HEK293 (cell line): Measurements from ENCODE around the gene CLPTM1.

Experiments used
- FEZF1 ChIP-seq: fragments of 450-650 bp; formaldehyde crosslinking; IDR thresholded peaks from 2 replicates; pipeline ENCODE4 v1.5.1; 2016; ENCODE audit warnings: missing biosample characterization, missing genetic modification characterization
- GFI1B ChIP-seq: fragments of 450-650 bp; formaldehyde crosslinking; IDR thresholded peaks from 2 replicates; pipeline ENCODE4 v1.5.1; 2016; ENCODE audit warnings: missing biosample characterization, missing genetic modification characterization
- KLF10 ChIP-seq: fragments of 450-650 bp; IDR thresholded peaks from 2 replicates; pipeline ENCODE4 v1.5.1; 2018; ENCODE audit warnings: missing biosample characterization, mild to moderate bottlenecking, missing genetic modification characterization
- KLF9 ChIP-seq: fragments of 450-650 bp; formaldehyde crosslinking; IDR thresholded peaks from 2 replicates; pipeline ENCODE4 v1.5.1; 2016; ENCODE audit warnings: missing biosample characterization, missing genetic modification characterization, low read depth
- SETDB1 ChIP-seq: IDR thresholded peaks from one replicate; pipeline ENCODE4 v1.6.1; 2017; ENCODE audit warnings: mild to moderate bottlenecking, low read length, moderate library complexity, mixed read lengths; ENCODE audit not compliant: insufficient read length
- TCF7L2 ChIP-seq: IDR thresholded peaks from 2 replicates; pipeline ENCODE4 v1.6.1; 2011; ENCODE audit warnings: low read depth, mild to moderate bottlenecking, inconsistent platforms, low read length, moderate library complexity, borderline replicate concordance
- TRIM28 ChIP-seq: IDR thresholded peaks from 2 replicates; pipeline ENCODE4 v1.6.1; 2011; ENCODE audit warnings: low read length, control low read depth, borderline replicate concordance
- ZBTB17 ChIP-seq: fragments of 450-650 bp; formaldehyde crosslinking; IDR thresholded peaks from 2 replicates; pipeline ENCODE4 v1.5.1; 2016; ENCODE audit warnings: missing biosample characterization, missing genetic modification characterization
- ZEB2 ChIP-seq: fragments of 450-650 bp; formaldehyde crosslinking; IDR thresholded peaks from 2 replicates; pipeline ENCODE4 v1.5.1; 2016; ENCODE audit warnings: missing biosample characterization, missing genetic modification characterization
- ZNF10 ChIP-seq: fragments of 450-650 bp; formaldehyde crosslinking; IDR thresholded peaks from 2 replicates; pipeline ENCODE4 v1.5.1; 2017; ENCODE audit warnings: missing biosample characterization, missing genetic modification characterization
- ZNF155 ChIP-seq: fragments of 450-650 bp; formaldehyde crosslinking; IDR thresholded peaks from 2 replicates; pipeline ENCODE4 v1.5.1; 2016; ENCODE audit warnings: missing biosample characterization, missing genetic modification characterization
- ZNF16 ChIP-seq: fragments of 450-650 bp; formaldehyde crosslinking; IDR thresholded peaks from 2 replicates; pipeline ENCODE4 v1.5.1; 2016; ENCODE audit warnings: low read depth, missing biosample characterization, missing genetic modification characterization
- ZNF2 ChIP-seq: fragments of 450-650 bp; formaldehyde crosslinking; IDR thresholded peaks from 2 replicates; pipeline ENCODE4 v1.5.1; 2016; ENCODE audit warnings: missing biosample characterization, missing genetic modification characterization
- ZNF23 ChIP-seq: fragments of 450-650 bp; formaldehyde crosslinking; IDR thresholded peaks from 2 replicates; pipeline ENCODE4 v1.5.1; 2016; ENCODE audit warnings: missing biosample characterization, missing genetic modification characterization, borderline replicate concordance
- ZNF354C ChIP-seq: fragments of 450-650 bp; formaldehyde crosslinking; IDR thresholded peaks from 2 replicates; pipeline ENCODE4 v1.5.1; 2016; ENCODE audit warnings: missing biosample characterization, missing genetic modification characterization, low read depth, borderline replicate concordance
- ZNF394 ChIP-seq: fragments of 450-650 bp; formaldehyde crosslinking; IDR thresholded peaks from 2 replicates; pipeline ENCODE4 v1.5.1; 2016; ENCODE audit warnings: missing biosample characterization, missing genetic modification characterization, mild to moderate bottlenecking, moderate library complexity, borderline replicate concordance
- ZNF416 ChIP-seq: fragments of 450-650 bp; formaldehyde crosslinking; IDR thresholded peaks from 2 replicates; pipeline ENCODE4 v1.5.1; 2016; ENCODE audit warnings: missing biosample characterization, missing genetic modification characterization
- ZNF501 ChIP-seq: fragments of 450-650 bp; formaldehyde crosslinking; IDR thresholded peaks from 2 replicates; pipeline ENCODE4 v1.5.1; 2016; ENCODE audit warnings: missing biosample characterization, missing genetic modification characterization
- ZNF514 ChIP-seq: fragments of 450-650 bp; formaldehyde crosslinking; IDR thresholded peaks from 2 replicates; pipeline ENCODE4 v1.5.1; 2016; ENCODE audit warnings: missing biosample characterization, missing genetic modification characterization
- ZNF777 ChIP-seq: fragments of 450-650 bp; formaldehyde crosslinking; IDR thresholded peaks from 2 replicates; pipeline ENCODE4 v1.5.1; 2017; ENCODE audit warnings: missing biosample characterization, missing genetic modification characterization, borderline replicate concordance
- ZNF830 ChIP-seq: fragments of 450-650 bp; IDR thresholded peaks from 2 replicates; pipeline ENCODE4 v1.5.0; 2018; ENCODE audit warnings: missing biosample characterization, missing genetic modification characterization, low read depth, mild to moderate bottlenecking, moderate library complexity
- ZSCAN23 ChIP-seq: fragments of 450-650 bp; formaldehyde crosslinking; IDR thresholded peaks from 2 replicates; pipeline ENCODE4 v1.5.1; 2016; ENCODE audit warnings: missing biosample characterization, missing genetic modification characterization
- TF ChIP-seq, protein P1 (sequence below): fragments of 450-650 bp; formaldehyde crosslinking; IDR thresholded peaks from 2 replicates; pipeline ENCODE4 v1.5.1; 2017; ENCODE audit warnings: missing biosample characterization, mild to moderate bottlenecking, missing genetic modification characterization, moderate library complexity
- TF ChIP-seq, protein P2 (sequence below): fragments of 450-650 bp; formaldehyde crosslinking; IDR thresholded peaks from 2 replicates; pipeline ENCODE4 v1.5.1; 2016; ENCODE audit warnings: missing biosample characterization, missing genetic modification characterization
- TF ChIP-seq, protein P3 (sequence below): fragments of 450-650 bp; formaldehyde crosslinking; IDR thresholded peaks from 2 replicates; pipeline ENCODE4 v1.5.1; 2017; ENCODE audit warnings: missing biosample characterization, missing genetic modification characterization
- TF ChIP-seq, protein P4 (sequence below): fragments of 450-650 bp; formaldehyde crosslinking; IDR thresholded peaks from 2 replicates; pipeline ENCODE4 v1.5.1; 2017; ENCODE audit warnings: missing biosample characterization, missing genetic modification characterization
- TF ChIP-seq, protein P5 (sequence below): fragments of 450-650 bp; formaldehyde crosslinking; IDR thresholded peaks from 2 replicates; pipeline ENCODE4 v1.5.0; 2017; ENCODE audit warnings: missing biosample characterization, missing genetic modification characterization, borderline replicate concordance
- TF ChIP-seq, protein P6 (sequence below): fragments of 450-650 bp; formaldehyde crosslinking; IDR thresholded peaks from 2 replicates; pipeline ENCODE4 v1.5.1; 2016; ENCODE audit warnings: missing biosample characterization, missing genetic modification characterization, low read depth

CLPTM1 gene

DNA sequence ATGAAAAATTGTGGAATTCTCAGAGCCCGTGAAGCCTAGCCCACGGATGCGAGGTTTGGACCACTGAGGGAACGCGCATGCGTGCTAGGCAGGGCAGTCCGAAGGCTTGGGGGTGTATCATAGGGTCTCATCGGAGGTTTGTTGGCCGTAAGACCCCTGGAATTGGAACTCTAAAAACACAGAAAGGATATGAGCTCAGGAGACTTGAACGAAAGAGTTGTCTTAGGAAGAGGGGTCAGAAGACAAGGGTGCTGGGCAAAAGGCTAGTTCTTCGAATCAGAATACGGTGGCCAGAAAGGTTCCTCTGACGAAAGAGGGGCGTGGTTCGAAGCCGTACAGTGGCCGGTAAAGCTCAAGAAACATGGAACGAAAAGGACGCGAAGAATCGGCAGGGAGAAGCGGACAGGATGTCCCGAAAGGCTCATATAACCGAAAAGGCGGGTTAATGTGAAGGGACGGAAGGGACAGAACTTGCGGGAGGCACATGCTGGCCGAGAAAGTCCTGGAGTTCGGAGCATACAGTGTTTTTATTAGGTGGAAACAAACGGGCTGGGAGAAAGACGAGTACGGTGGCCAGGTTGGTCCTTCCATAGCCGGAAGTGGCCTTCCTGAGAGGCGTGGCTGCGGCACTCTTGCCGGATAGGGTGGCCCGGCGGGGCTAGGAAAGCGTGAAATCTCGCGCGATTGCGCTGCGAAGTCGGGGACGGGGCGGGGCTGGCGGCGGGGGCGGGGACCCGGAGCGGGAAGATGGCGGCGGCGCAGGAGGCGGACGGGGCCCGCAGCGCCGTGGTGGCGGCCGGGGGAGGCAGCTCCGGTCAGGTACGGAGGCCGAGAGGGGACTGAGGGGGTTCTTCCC is at the start of gene CLPTM1 (continued):
- peak; percentile 68; the same call in 1 of the 2 replicates for TF ChIP-seq ZNF777 (tag by site-specific recombination)
- TF ChIP-seq, protein P1, sequence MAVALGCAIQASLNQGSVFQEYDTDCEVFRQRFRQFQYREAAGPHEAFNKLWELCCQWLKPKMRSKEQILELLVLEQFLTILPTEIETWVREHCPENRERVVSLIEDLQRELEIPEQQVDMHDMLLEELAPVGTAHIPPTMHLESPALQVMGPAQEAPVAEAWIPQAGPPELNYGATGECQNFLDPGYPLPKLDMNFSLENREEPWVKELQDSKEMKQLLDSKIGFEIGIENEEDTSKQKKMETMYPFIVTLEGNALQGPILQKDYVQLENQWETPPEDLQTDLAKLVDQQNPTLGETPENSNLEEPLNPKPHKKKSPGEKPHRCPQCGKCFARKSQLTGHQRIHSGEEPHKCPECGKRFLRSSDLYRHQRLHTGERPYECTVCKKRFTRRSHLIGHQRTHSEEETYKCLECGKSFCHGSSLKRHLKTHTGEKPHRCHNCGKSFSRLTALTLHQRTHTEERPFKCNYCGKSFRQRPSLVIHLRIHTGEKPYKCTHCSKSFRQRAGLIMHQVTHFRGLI, result 0 out of 2 replicates have a peak, but pooled peaks have one; percentile 11
- TF ChIP-seq, protein P2, sequence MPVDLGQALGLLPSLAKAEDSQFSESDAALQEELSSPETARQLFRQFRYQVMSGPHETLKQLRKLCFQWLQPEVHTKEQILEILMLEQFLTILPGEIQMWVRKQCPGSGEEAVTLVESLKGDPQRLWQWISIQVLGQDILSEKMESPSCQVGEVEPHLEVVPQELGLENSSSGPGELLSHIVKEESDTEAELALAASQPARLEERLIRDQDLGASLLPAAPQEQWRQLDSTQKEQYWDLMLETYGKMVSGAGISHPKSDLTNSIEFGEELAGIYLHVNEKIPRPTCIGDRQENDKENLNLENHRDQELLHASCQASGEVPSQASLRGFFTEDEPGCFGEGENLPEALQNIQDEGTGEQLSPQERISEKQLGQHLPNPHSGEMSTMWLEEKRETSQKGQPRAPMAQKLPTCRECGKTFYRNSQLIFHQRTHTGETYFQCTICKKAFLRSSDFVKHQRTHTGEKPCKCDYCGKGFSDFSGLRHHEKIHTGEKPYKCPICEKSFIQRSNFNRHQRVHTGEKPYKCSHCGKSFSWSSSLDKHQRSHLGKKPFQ (tag by site-specific recombination), result no peak
- TF ChIP-seq SETDB1, result no peak
- TF ChIP-seq ZNF501, result peak; percentile 87
- TF ChIP-seq, protein P3, sequence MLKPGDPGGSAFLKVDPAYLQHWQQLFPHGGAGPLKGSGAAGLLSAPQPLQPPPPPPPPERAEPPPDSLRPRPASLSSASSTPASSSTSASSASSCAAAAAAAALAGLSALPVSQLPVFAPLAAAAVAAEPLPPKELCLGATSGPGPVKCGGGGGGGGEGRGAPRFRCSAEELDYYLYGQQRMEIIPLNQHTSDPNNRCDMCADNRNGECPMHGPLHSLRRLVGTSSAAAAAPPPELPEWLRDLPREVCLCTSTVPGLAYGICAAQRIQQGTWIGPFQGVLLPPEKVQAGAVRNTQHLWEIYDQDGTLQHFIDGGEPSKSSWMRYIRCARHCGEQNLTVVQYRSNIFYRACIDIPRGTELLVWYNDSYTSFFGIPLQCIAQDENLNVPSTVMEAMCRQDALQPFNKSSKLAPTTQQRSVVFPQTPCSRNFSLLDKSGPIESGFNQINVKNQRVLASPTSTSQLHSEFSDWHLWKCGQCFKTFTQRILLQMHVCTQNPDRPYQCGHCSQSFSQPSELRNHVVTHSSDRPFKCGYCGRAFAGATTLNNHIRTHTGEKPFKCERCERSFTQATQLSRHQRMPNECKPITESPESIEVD (tag by site-specific recombination), result no peak
- TF ChIP-seq ZNF2 (tag by site-specific recombination), result peak; percentile 91
- peak; percentile 89 for TF ChIP-seq TRIM28
- no peak for TF ChIP-seq ZNF16 (tag by site-specific recombination)
- TF ChIP-seq ZNF10, result peak; percentile 8; the same call in 1 of the 2 replicates
- TF ChIP-seq, protein P4, sequence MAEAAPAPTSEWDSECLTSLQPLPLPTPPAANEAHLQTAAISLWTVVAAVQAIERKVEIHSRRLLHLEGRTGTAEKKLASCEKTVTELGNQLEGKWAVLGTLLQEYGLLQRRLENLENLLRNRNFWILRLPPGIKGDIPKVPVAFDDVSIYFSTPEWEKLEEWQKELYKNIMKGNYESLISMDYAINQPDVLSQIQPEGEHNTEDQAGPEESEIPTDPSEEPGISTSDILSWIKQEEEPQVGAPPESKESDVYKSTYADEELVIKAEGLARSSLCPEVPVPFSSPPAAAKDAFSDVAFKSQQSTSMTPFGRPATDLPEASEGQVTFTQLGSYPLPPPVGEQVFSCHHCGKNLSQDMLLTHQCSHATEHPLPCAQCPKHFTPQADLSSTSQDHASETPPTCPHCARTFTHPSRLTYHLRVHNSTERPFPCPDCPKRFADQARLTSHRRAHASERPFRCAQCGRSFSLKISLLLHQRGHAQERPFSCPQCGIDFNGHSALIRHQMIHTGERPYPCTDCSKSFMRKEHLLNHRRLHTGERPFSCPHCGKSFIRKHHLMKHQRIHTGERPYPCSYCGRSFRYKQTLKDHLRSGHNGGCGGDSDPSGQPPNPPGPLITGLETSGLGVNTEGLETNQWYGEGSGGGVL (tag by site-specific recombination), result no peak
- peak; percentile 98 for TF ChIP-seq KLF10 (tag by site-specific recombination)
- TF ChIP-seq ZSCAN23, result no peak
- TF ChIP-seq ZEB2 (tag by site-specific recombination), result peak; percentile 87
- TF ChIP-seq TCF7L2, result no peak
- no peak for TF ChIP-seq GFI1B
- TF ChIP-seq ZNF514 (tag by site-specific recombination), result no peak
- no peak for TF ChIP-seq ZNF155 (tag by site-specific recombination)
- no peak for TF ChIP-seq ZNF830
- no peak for TF ChIP-seq ZNF23 (tag by site-specific recombination)
- TF ChIP-seq ZNF354C, result no peak
- peak; percentile 96 for TF ChIP-seq ZNF394 (tag by site-specific recombination)
- TF ChIP-seq ZBTB17 (tag by site-specific recombination), result peak; percentile 96
- TF ChIP-seq, protein P5, sequence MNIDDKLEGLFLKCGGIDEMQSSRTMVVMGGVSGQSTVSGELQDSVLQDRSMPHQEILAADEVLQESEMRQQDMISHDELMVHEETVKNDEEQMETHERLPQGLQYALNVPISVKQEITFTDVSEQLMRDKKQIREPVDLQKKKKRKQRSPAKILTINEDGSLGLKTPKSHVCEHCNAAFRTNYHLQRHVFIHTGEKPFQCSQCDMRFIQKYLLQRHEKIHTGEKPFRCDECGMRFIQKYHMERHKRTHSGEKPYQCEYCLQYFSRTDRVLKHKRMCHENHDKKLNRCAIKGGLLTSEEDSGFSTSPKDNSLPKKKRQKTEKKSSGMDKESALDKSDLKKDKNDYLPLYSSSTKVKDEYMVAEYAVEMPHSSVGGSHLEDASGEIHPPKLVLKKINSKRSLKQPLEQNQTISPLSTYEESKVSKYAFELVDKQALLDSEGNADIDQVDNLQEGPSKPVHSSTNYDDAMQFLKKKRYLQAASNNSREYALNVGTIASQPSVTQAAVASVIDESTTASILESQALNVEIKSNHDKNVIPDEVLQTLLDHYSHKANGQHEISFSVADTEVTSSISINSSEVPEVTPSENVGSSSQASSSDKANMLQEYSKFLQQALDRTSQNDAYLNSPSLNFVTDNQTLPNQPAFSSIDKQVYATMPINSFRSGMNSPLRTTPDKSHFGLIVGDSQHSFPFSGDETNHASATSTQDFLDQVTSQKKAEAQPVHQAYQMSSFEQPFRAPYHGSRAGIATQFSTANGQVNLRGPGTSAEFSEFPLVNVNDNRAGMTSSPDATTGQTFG, result no peak
- peak; percentile 99 for TF ChIP-seq KLF9
- TF ChIP-seq, protein P6, sequence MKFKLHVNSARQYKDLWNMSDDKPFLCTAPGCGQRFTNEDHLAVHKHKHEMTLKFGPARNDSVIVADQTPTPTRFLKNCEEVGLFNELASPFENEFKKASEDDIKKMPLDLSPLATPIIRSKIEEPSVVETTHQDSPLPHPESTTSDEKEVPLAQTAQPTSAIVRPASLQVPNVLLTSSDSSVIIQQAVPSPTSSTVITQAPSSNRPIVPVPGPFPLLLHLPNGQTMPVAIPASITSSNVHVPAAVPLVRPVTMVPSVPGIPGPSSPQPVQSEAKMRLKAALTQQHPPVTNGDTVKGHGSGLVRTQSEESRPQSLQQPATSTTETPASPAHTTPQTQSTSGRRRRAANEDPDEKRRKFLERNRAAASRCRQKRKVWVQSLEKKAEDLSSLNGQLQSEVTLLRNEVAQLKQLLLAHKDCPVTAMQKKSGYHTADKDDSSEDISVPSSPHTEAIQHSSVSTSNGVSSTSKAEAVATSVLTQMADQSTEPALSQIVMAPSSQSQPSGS (tag by site-specific recombination), result no peak
- no peak for TF ChIP-seq ZNF416 (tag by site-specific recombination)
- peak; percentile 63; the same call in 1 of the 2 replicates for TF ChIP-seq FEZF1
